ENCODE data around the gene CDT1.

CDT1 gene

DNA sequence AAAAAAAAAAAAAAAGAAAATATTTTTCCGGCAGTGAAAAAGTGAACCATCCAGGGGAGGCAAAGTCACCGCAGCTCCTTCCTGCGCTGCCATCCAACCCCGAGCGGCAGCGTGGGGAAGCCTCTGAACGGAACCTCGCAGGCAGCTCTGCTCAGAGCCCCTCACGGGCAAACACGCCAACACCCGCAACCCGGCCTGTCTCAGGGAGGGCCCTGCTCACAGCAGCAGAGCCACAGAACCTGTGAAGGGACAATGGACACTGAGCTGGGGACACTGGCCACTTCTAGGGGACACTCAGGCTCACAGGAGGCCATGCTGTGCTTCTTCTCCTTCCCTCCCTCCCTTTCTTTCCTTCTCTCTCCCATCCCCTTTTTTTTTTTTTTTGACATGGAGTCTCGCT, 29.5 kb downstream of the CDT1 start:
- Histone ChIP-seq H3K9ac (ENCODE audit: low read length) (no peak overlapping the region), H3K9me3 (ENCODE audit: insufficient read depth, low read length) (no peaks in the 10 kb centered on the region), H3K9me2 (replicated peaks; ENCODE audit: insufficient read depth, low read length) (no peaks in the 10 kb centered on the region), H3K27ac (ENCODE audit: low read depth, low read length) (no peak overlapping the region), H2AFZ (ENCODE audit: low read depth, low read length, severe bottlenecking) (no peak overlapping the region), H3K36me3 (ENCODE audit: low read length) (no peaks in the 10 kb centered on the region), H3K4me3 (ENCODE audit: insufficient read depth, low read length, poor library complexity, severe bottlenecking) (no peak overlapping the region), H4K20me1 (ENCODE audit: low read depth, low read length) (no peaks in the 10 kb centered on the region), H3K79me2 (ENCODE audit: insufficient read depth, low read length) (no peaks in the 10 kb centered on the region), H3F3A (ENCODE audit: insufficient read depth) (no peaks in the 10 kb centered on the region), H3K27me3 (ENCODE audit: low read length) (no peaks in the 10 kb centered on the region), H3K4me2 (ENCODE audit: low read depth, low read length, poor library complexity, severe bottlenecking) (no peak overlapping the region)
- TF ChIP-seq, protein P1, sequence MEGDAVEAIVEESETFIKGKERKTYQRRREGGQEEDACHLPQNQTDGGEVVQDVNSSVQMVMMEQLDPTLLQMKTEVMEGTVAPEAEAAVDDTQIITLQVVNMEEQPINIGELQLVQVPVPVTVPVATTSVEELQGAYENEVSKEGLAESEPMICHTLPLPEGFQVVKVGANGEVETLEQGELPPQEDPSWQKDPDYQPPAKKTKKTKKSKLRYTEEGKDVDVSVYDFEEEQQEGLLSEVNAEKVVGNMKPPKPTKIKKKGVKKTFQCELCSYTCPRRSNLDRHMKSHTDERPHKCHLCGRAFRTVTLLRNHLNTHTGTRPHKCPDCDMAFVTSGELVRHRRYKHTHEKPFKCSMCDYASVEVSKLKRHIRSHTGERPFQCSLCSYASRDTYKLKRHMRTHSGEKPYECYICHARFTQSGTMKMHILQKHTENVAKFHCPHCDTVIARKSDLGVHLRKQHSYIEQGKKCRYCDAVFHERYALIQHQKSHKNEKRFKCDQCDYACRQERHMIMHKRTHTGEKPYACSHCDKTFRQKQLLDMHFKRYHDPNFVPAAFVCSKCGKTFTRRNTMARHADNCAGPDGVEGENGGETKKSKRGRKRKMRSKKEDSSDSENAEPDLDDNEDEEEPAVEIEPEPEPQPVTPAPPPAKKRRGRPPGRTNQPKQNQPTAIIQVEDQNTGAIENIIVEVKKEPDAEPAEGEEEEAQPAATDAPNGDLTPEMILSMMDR (IDR thresholded peaks at IDR 0.05; ENCODE audit: insufficient read depth, low read length, poor library complexity, severe bottlenecking) = no peak
- TF ChIP-seq EZH2phosphoT487 (conservative IDR thresholded peaks at IDR 0.05; ENCODE audit: low read length) = no peak

- H3K9ac ChIP-seq (ENCODE audit: low read length) = no peak overlapping the region
- TF ChIP-seq, protein P1 (IDR thresholded peaks at IDR 0.05; ENCODE audit: insufficient read depth, low read length, poor library complexity, severe bottlenecking) = no peak
- no peak for TF ChIP-seq EZH2phosphoT487 (conservative IDR thresholded peaks at IDR 0.05; ENCODE audit: low read length)
- H2AFZ ChIP-seq (ENCODE audit: low read depth, low read length, severe bottlenecking) = no peak overlapping the region
- no peak overlapping the region for H3K4me3 ChIP-seq (ENCODE audit: insufficient read depth, low read length, poor library complexity, severe bottlenecking)
- no peaks in the 10 kb centered on the region for H4K20me1 ChIP-seq (ENCODE audit: low read depth, low read length)
- no peaks in the 10 kb centered on the region for H3F3A ChIP-seq (ENCODE audit: insufficient read depth)
- no peaks in the 10 kb centered on the region for H3K9me3 ChIP-seq (ENCODE audit: insufficient read depth, low read length)
- H3K27ac ChIP-seq (ENCODE audit: low read depth, low read length) = no peak overlapping the region
- H3K9me2 ChIP-seq (replicated peaks; ENCODE audit: insufficient read depth, low read length) = no peaks in the 10 kb centered on the region
- no peaks in the 10 kb centered on the region for H3K79me2 ChIP-seq (ENCODE audit: insufficient read depth, low read length)
- H3K4me2 ChIP-seq (ENCODE audit: low read depth, low read length, poor library complexity, severe bottlenecking) = no peak overlapping the region
- H3K36me3 ChIP-seq (ENCODE audit: low read length) = no peaks in the 10 kb centered on the region
- H3K27me3 ChIP-seq (ENCODE audit: low read length) = no peaks in the 10 kb centered on the region
These were observed 31.1 kb downstream of the CDT1 start for GRCh38 chr16:88834670-88835069.

GRCh38 chr16:88835383-88835782, 31.8 kb downstream of the CDT1 start:
- Histone ChIP-seq H3K9me3 (ENCODE audit: insufficient read depth, low read length) (no peaks in the 10 kb centered on the region), H3K9ac (ENCODE audit: low read length) (no peak overlapping the region), H3K4me3 (ENCODE audit: insufficient read depth, low read length, poor library complexity, severe bottlenecking) (no peak overlapping the region), H3F3A (ENCODE audit: insufficient read depth) (no peaks in the 10 kb centered on the region), H3K27me3 (ENCODE audit: low read length) (no peaks in the 10 kb centered on the region), H3K36me3 (ENCODE audit: low read length) (no peaks in the 10 kb centered on the region), H3K79me2 (ENCODE audit: insufficient read depth, low read length) (no peaks in the 10 kb centered on the region), H3K4me2 (ENCODE audit: low read depth, low read length, poor library complexity, severe bottlenecking) (no peak overlapping the region), H4K20me1 (ENCODE audit: low read depth, low read length) (no peaks in the 10 kb centered on the region), H2AFZ (ENCODE audit: low read depth, low read length, severe bottlenecking) (no peak overlapping the region), H3K9me2 (replicated peaks; ENCODE audit: insufficient read depth, low read length) (no peaks in the 10 kb centered on the region), H3K27ac (ENCODE audit: low read depth, low read length) (no peak overlapping the region)
- TF ChIP-seq, protein P1 (IDR thresholded peaks at IDR 0.05; ENCODE audit: insufficient read depth, low read length, poor library complexity, severe bottlenecking) = no peak
- TF ChIP-seq EZH2phosphoT487 (conservative IDR thresholded peaks at IDR 0.05; ENCODE audit: low read length) = no peak
